ENCODE measurements around the gene EBLN1. TPM values are rescaled to one million over a fixed set of nuclear protein-coding genes. Genes with fewer than 3 reads are reported as not detected.

EBLN1 gene
- total and polyA plus RNA-seq, 9 of the 15 experiments (the other 6 are each of a cell fraction or from before 2014, with no cell fraction given) = 0.06 to 3.1 (median 0.80) TPM

GRCh38 chr10:22228167-22228938 is 10.5 kb upstream of the EBLN1 start (continued):
- TF ChIP-seq E4F1 (CRISPR knock-in tag; IDR thresholded peaks at IDR 0.05; ENCODE audit: borderline replicate concordance) (no peak), ZNF431 (CRISPR knock-in tag; IDR thresholded peaks at IDR 0.05) (no peak), DEAF1 (CRISPR knock-in tag; IDR thresholded peaks at IDR 0.05) (no peak), SMARCA4 (IDR thresholded peaks at IDR 0.05) (no peak), RNF219 (CRISPR knock-in tag; IDR thresholded peaks at IDR 0.05) (no peak), BCOR (IDR thresholded peaks at IDR 0.05) (peak; percentile 90), CEBPG (CRISPR knock-in tag; IDR thresholded peaks at IDR 0.05) (no peak), CEBPG (tag; conservative IDR thresholded peaks at IDR 0.05 in 1 of 2, IDR thresholded peaks at IDR 0.05 in 1 of 2) (peak in 1 of 2 experiments; percentile 57; a peak in 2 of 4 replicates), RUNX1 (IDR thresholded peaks at IDR 0.05; ENCODE audit: low read depth) (no peak), NR2C2 (CRISPR knock-in tag; IDR thresholded peaks at IDR 0.05) (no peak), NR2C2 (tag; IDR thresholded peaks at IDR 0.05) (no peak), ZNF277 (CRISPR knock-in tag; IDR thresholded peaks at IDR 0.05; ENCODE audit: borderline replicate concordance) (no peak), HNRNPK (IDR thresholded peaks at IDR 0.05; ENCODE audit: low read depth, low read length, poor library complexity, severe bottlenecking) (no peak), SOX6 (IDR thresholded peaks at IDR 0.05) (no peak), SMAD4 (CRISPR knock-in tag; conservative IDR thresholded peaks at IDR 0.05) (no peak), RBM25 (IDR thresholded peaks at IDR 0.05; ENCODE audit: low read depth, low read length, severe bottlenecking) (peak; percentile 89), BACH1 (tag; IDR thresholded peaks at IDR 0.05) (no peak)
- TF ChIP-seq, protein P1, sequence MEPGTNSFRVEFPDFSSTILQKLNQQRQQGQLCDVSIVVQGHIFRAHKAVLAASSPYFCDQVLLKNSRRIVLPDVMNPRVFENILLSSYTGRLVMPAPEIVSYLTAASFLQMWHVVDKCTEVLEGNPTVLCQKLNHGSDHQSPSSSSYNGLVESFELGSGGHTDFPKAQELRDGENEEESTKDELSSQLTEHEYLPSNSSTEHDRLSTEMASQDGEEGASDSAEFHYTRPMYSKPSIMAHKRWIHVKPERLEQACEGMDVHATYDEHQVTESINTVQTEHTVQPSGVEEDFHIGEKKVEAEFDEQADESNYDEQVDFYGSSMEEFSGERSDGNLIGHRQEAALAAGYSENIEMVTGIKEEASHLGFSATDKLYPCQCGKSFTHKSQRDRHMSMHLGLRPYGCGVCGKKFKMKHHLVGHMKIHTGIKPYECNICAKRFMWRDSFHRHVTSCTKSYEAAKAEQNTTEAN (CRISPR knock-in tag; IDR thresholded peaks at IDR 0.05) = no peak

Data from K562 (cell line).